Retinal pigment epithelial cell (primary cell): ENCODE data around the gene WNK1.

Experiments used
- DNase-seq: peaks from one replicate; pipeline ENCODE4 v3.0.0-alpha.2; 2010; ENCODE audit warnings: low read depth
- H3K4me3 ChIP-seq: 2 replicates; pipeline ENCODE4 v1.5.1; 2011; ENCODE audit warnings: mild to moderate bottlenecking, low read length, control low read depth, moderate library complexity
- CTCF ChIP-seq: conservative IDR thresholded peaks from 2 replicates; pipeline ENCODE4 v1.5.1; 2011; ENCODE audit warnings: low read depth, low read length, control low read depth, inconsistent platforms

The WNK1 gene

GRCh38 chr12:754473-754820 is 2.1 kb downstream of the WNK1 start:
- TF ChIP-seq CTCF: no peak
- DNase-seq: no peak
- H3K4me3 ChIP-seq: peak overlapping the region; percentile 74

GRCh38 chr12:754851-755562 is 2.6 kb downstream of the WNK1 start:
- peak; percentile 51 for TF ChIP-seq CTCF
- peak overlapping the region; percentile 74 for H3K4me3 ChIP-seq
- DNase-seq: no peak

GRCh38 chr12:759628-760027 is 7.2 kb downstream of the WNK1 start:
- no peak for TF ChIP-seq CTCF
- H3K4me3 ChIP-seq: no peak overlapping the region
- no peak for DNase-seq

GRCh38 chr12:761256-761655 is 8.9 kb downstream of the WNK1 start:
- DNase-seq: no peak
- no peak overlapping the region for H3K4me3 ChIP-seq
- no peak for TF ChIP-seq CTCF

GRCh38 chr12:765840-766239 is 13.5 kb downstream of the WNK1 start:
- TF ChIP-seq CTCF: no peak
- no peak overlapping the region for H3K4me3 ChIP-seq
- no peak for DNase-seq

GRCh38 chr12:768434-768833 is 16.1 kb downstream of the WNK1 start:
- DNase-seq: no peak
- TF ChIP-seq CTCF: no peak
- H3K4me3 ChIP-seq: no peak overlapping the region

GRCh38 chr12:770479-770878 is 18.1 kb downstream of the WNK1 start:
- DNase-seq: no peak
- H3K4me3 ChIP-seq: no peak overlapping the region

More at GRCh38 chr12:770479-770878, 18.1 kb downstream of the WNK1 start:
- no peak for TF ChIP-seq CTCF
